Left ventricle myocardium inferior (tissue), 1 donor: Measurements from ENCODE around the gene ATOSB. TPM values are rescaled to one million over a fixed set of nuclear protein-coding genes. Genes with fewer than 3 reads are reported as not detected.
A peak's percentile ranks its signal among the peaks of the same experiment; 100 is the strongest.
"Not testable (repeated sequence)": the region's sequence is repeated elsewhere in the genome, so short reads cannot be mapped to it uniquely, and the experiment has no call there.

Experiments
- DNase-seq: peaks from one replicate; pipeline ENCODE4 v3.0.0-alpha.2; 2020
- H3K27ac ChIP-seq: fragments of 200-600 bp; replicated peaks from 2 replicates; pipeline ENCODE4 v1.8.0; 2021
- H3K27me3 ChIP-seq: fragments of 200-600 bp; 2 replicates; pipeline ENCODE4 v1.8.0; 2021; ENCODE audit warnings: low read depth
- H3K36me3 ChIP-seq: fragments of 200-600 bp; 2 replicates; pipeline ENCODE4 v1.8.0; 2021
- H3K4me1 ChIP-seq: fragments of 200-600 bp; 2 replicates; pipeline ENCODE4 v1.8.0; 2021
- H3K4me3 ChIP-seq: fragments of 200-600 bp; 2 replicates; pipeline ENCODE4 v1.8.0; 2021; ENCODE audit warnings: mild to moderate bottlenecking, moderate library complexity
- H3K9me3 ChIP-seq: fragments of 200-600 bp; replicated peaks from 2 replicates; pipeline ENCODE4 v1.8.0; 2021
- CTCF ChIP-seq: fragments of 200-600 bp; IDR thresholded peaks from 2 replicates; pipeline ENCODE4 v1.8.0; 2021; ENCODE audit warnings: antibody characterized with exemption, mild to moderate bottlenecking, borderline replicate concordance
- intact Hi-C: fragments of 100-400 bp; cut with micrococcal nuclease; formaldehyde crosslinking; loops from one replicate; pipeline ENCODE4 v1.11.0; 2022
- total RNA-seq: library from RNA; stranded (reverse); fragmentation: NEBNext Ultra II Directional; extraction: Animal tissue kit (Norgen Biotek cat#: 25700); gene quantifications from one replicate; pipeline ENCODE4 v1.2.1, GENCODE V29; 2021
- donor health status: DM: no; HTN: yes; CAD: no; lungs with severe emphysema.

ATOSB gene
- total RNA-seq, 1 donor from 2014 or later = 17.0 TPM

GRCh38 chr9:35161713-35162604 lies 46.3 kb upstream of the ATOSB start, which contains the start of gene UNC13B:
Gene UNC13B (plus strand): TSS chr9:35162009. CDS start chr9:35162284, 275 bp downstream.
- Histone ChIP-seq H3K4me1 (peaks cover 43% of the 10 kb centered on the region), H3K9me3 (no peaks in the 10 kb centered on the region), H3K27me3 (no peaks in the 10 kb centered on the region), H3K36me3 (no peaks in the 10 kb centered on the region), H3K4me3 (peak within 1 kb of the TSS; percentile 83), H3K27ac (peak within 1 kb of the TSS; percentile 98)
- TF ChIP-seq CTCF = no peak
- DNase-seq = peak; percentile 95
- intact Hi-C loops = loop anchor here (5.0 kb wide), 1 partner anchor 45 kb away; the partner anchor contains the start of gene ATOSB

- no peak overlapping the region for H3K27ac ChIP-seq
- no peaks in the 10 kb centered on the region for H3K9me3 ChIP-seq
- DNase-seq = no peak
- TF ChIP-seq CTCF = no peak
- no peaks in the 10 kb centered on the region for H3K27me3 ChIP-seq
- intact Hi-C loops = no loop called here
- H3K4me3 ChIP-seq = no peak overlapping the region
- H3K4me1 ChIP-seq = peaks cover 24% of the 10 kb centered on the region
- H3K36me3 ChIP-seq = no peaks in the 10 kb centered on the region
Measured at GRCh38 chr9:35158501-35159280, 43.0 kb upstream of the ATOSB start.

- peaks cover 15% of the 10 kb centered on the region for H3K4me1 ChIP-seq
- H3K9me3 ChIP-seq, H3K36me3 ChIP-seq, H3K27me3 ChIP-seq, H3K4me3 ChIP-seq, H3K27ac ChIP-seq, DNase-seq, intact Hi-C loops: not testable (repeated sequence)
Measured at GRCh38 chr9:35157836-35158235, 42.2 kb upstream of the ATOSB start.

GRCh38 chr9:35156781-35157180 lies 41.1 kb upstream of the ATOSB start:
- Histone ChIP-seq H3K9me3 (no peaks in the 10 kb centered on the region), H3K4me1 (peaks cover 5% of the 10 kb centered on the region), H3K4me3 (no peak overlapping the region), H3K36me3 (no peaks in the 10 kb centered on the region), H3K27ac (no peak overlapping the region), H3K27me3 (no peaks in the 10 kb centered on the region)
- no peak for DNase-seq
- intact Hi-C loops = no loop called here
- TF ChIP-seq CTCF = no peak

- Histone ChIP-seq H3K27me3 (no peaks in the 10 kb centered on the region), H3K4me1 (no peaks in the 10 kb centered on the region), H3K36me3 (no peaks in the 10 kb centered on the region), H3K4me3 (no peak overlapping the region), H3K9me3 (peaks cover 27% of the 10 kb centered on the region), H3K27ac (no peak overlapping the region)
- TF ChIP-seq CTCF = no peak
- intact Hi-C loops = no loop called here
- no peak for DNase-seq
Measured at GRCh38 chr9:35152926-35153325, 37.3 kb upstream of the ATOSB start.

- H3K36me3 ChIP-seq, H3K27ac ChIP-seq, intact Hi-C loops, H3K4me1 ChIP-seq, H3K4me3 ChIP-seq, H3K27me3 ChIP-seq, DNase-seq: not testable (repeated sequence)
- peaks cover 74% of the 10 kb centered on the region for H3K9me3 ChIP-seq
Measured at GRCh38 chr9:35147941-35148563, 32.4 kb upstream of the ATOSB start.
